Body of pancreas (tissue), 4 donors: ENCODE measurements around the gene RRP15. TPM values are rescaled to one million over a fixed set of nuclear protein-coding genes. Genes with fewer than 3 reads are reported as not detected.

Experiments
- ATAC-seq: fragments of 150-250 bp; one replicate; pipeline ENCODE4 v1.9.1; 2016
- DNase-seq, 4 donors: peaks; one replicate each; pipeline ENCODE4 v3.0.0-alpha.2; 2019
- H3K27ac ChIP-seq, 4 donors: fragments of 200-600 bp; sonication (generic); 1 replicate in 3 of 4; 2 replicates in 1 of 4; pipeline versions ENCODE4 v1.5.1 to v1.6.1; 2016 to 2019; ENCODE audit warnings: mild to moderate bottlenecking in 1 of 4, mixed read lengths in 1 of 4, moderate library complexity in 1 of 4
- H3K27me3 ChIP-seq, 2 donors: fragments of 200-600 bp; sonication (generic); one replicate each; pipeline ENCODE4 v1.6.0; 2016; ENCODE audit warnings: mild to moderate bottlenecking in 1 of 2
- H3K36me3 ChIP-seq, 2 donors: fragments of 200-600 bp; sonication (generic); replicated peaks in 1 of 2; 2 replicates each; pipeline ENCODE4 v1.5.1; 2016; ENCODE audit warnings: low read depth in 2 of 2; ENCODE audit not compliant: insufficient read depth in 1 of 2
- H3K4me1 ChIP-seq: fragments of 200-600 bp; sonication (generic); one replicate; pipeline ENCODE4 v1.6.0; 2016
- H3K4me3 ChIP-seq, 2 donors: fragments of 200-600 bp; sonication (generic); 1 replicate in 1 of 2; 2 replicates in 1 of 2; pipeline ENCODE4 v1.5.1; 2016 to 2019
- H3K9me3 ChIP-seq, 3 donors: fragments of 200-600 bp; sonication (generic); 1 replicate in 2 of 3; 2 replicates in 1 of 3; pipeline ENCODE4 v1.5.1; 2016
- POLR2A ChIP-seq, 3 donors: fragments of 450-650 bp; IDR thresholded peaks; one replicate each; pipeline ENCODE4 v1.6.1; 2016; ENCODE audit warnings: antibody characterized with exemption in 3 of 3, mild to moderate bottlenecking in 2 of 3
- WGBS, 2 donors: methylation state at CpG; one replicate each; pipeline ENCODE4 v1.1.5; 2017; 5-methylcytosine and 5-hydroxymethylcytosine counted together
- intact Hi-C: fragments of 100-400 bp; cut with DNase I; formaldehyde crosslinking; loops from one replicate; pipeline ENCODE4 v1.15.1; 2023
- total RNA-seq, 2 donors: library from RNA; depleted of rRNA; stranded (reverse); fragments of >200 nt; gene quantifications; one replicate each; pipeline ENCODE4 v1.1.0, GENCODE V29; 2016
- TF ChIP-seq, protein P1 (sequence below), 7 experiments: fragments of 450-650 bp in 4 of 7; fragments of 200-600 bp in 3 of 7; sonication (generic) in 3 of 7; IDR thresholded peaks; one replicate each; pipeline ENCODE4 v1.5.1; 2016 to 2019; ENCODE audit warnings: antibody characterized with exemption in 7 of 7

The RRP15 gene
- total RNA-seq, 2 donors from 2014 or later, result 2.6 to 7.9 TPM

DNA sequence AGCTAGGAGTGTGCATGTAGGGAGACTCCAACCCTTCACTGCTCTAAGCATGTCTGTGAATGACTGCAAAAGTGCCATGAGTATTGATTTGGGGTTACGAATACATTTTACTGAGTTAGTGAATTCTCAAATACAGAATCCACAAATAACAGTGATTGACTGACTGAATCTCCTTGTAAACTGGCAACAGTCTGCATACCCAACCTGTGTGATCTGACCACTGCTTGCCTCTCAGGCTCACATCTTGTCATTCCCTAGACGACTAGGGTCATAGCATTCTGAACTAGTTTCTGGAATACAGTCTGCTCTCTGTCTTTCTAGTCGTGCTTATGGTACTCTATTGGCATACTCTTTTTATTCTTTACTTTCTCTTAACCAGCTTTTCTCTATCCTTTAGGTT, 7.4 kb downstream of the RRP15 start:
- no peaks in the 10 kb centered on the region for H3K9me3 ChIP-seq
- 65 to 71% methylated on average over 3 of the region's 3 CpGs for WGBS, 2 donors

DNA sequence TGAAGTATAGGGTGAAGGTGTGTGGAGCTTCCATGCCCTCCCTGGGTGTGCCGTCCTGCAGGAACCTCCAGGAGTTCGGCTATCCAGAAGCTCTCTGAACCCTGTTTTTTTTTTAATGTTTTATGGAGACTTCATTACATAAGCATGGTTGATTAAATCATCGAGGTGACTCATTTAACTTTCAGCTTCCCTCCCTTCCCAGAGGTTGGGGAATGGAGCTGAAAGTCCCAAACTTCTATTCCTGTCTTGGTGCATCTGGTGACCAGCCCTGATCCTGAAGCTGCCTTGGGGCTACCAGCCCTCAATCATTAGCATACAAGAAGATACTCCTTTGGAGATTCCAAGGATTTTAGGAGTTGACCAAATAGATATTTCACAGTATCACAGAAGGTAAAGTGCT, 9.5 kb downstream of the RRP15 start:
- WGBS, 2 donors, result 85 to 92% methylated on average over 3 of the region's 3 CpGs
- no peaks in the 10 kb centered on the region for H3K9me3 ChIP-seq

More for the DNA sequence above, 7.4 kb downstream of the RRP15 start:
- TF ChIP-seq, protein P1, sequence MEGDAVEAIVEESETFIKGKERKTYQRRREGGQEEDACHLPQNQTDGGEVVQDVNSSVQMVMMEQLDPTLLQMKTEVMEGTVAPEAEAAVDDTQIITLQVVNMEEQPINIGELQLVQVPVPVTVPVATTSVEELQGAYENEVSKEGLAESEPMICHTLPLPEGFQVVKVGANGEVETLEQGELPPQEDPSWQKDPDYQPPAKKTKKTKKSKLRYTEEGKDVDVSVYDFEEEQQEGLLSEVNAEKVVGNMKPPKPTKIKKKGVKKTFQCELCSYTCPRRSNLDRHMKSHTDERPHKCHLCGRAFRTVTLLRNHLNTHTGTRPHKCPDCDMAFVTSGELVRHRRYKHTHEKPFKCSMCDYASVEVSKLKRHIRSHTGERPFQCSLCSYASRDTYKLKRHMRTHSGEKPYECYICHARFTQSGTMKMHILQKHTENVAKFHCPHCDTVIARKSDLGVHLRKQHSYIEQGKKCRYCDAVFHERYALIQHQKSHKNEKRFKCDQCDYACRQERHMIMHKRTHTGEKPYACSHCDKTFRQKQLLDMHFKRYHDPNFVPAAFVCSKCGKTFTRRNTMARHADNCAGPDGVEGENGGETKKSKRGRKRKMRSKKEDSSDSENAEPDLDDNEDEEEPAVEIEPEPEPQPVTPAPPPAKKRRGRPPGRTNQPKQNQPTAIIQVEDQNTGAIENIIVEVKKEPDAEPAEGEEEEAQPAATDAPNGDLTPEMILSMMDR (IDR thresholded peaks at IDR 0.05), result no peak
- TF ChIP-seq POLR2A (IDR thresholded peaks at IDR 0.05), result no peak
- intact Hi-C loops, result no loop called here
- no peaks in the 10 kb centered on the region for H3K36me3 ChIP-seq
- DNase-seq (no peak), ATAC-seq (no peak)
- H3K27ac ChIP-seq, result no peak overlapping the region
- no peaks in the 10 kb centered on the region for H3K27me3 ChIP-seq
- no peak overlapping the region for H3K4me3 ChIP-seq
- H3K4me1 ChIP-seq, result no peaks in the 10 kb centered on the region

DNA sequence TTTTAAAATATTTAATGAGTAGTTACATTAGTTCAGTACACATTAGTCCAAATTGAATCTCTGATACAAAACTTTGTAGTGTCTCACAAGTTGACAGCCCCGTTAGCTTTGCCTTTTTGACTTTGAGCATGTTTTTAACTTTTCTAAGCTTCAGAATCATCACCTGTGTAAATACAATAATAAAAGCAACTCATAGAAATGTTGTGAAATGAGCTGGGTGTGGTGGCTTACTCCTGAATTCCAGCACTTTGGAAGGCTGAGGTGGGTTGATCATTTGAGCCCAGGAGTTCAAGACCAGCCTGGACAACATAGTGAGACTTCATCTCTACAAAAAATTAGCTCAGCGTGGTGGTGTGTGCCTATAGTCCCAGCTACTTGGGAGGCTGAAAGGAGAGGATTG, 11.1 kb downstream of the RRP15 start:
- DNase-seq, result no peak
- Histone ChIP-seq H3K27ac (no peak overlapping the region), H3K4me1 (no peaks in the 10 kb centered on the region), H3K9me3 (no peaks in the 10 kb centered on the region), H3K36me3 (no peaks in the 10 kb centered on the region), H3K4me3 (no peak overlapping the region), H3K27me3 (no peaks in the 10 kb centered on the region)
- ATAC-seq, result no peak
- intact Hi-C loops, result no loop called here
- TF ChIP-seq, protein P1 (IDR thresholded peaks at IDR 0.05), result no peak
- TF ChIP-seq POLR2A (IDR thresholded peaks at IDR 0.05), result no peak
- 86 to 87% methylated on average over 2 of the region's 2 CpGs for WGBS, 2 donors

More for the DNA sequence above, 9.5 kb downstream of the RRP15 start:
- H3K27ac ChIP-seq, result no peak overlapping the region
- DNase-seq, result no peak
- no peak overlapping the region for H3K4me3 ChIP-seq
- no peak for ATAC-seq
- no peaks in the 10 kb centered on the region for H3K4me1 ChIP-seq
- H3K36me3 ChIP-seq, result no peaks in the 10 kb centered on the region
- intact Hi-C loops, result no loop called here
- H3K27me3 ChIP-seq, result no peaks in the 10 kb centered on the region
- no peak for TF ChIP-seq POLR2A (IDR thresholded peaks at IDR 0.05)
- TF ChIP-seq, protein P1 (IDR thresholded peaks at IDR 0.05), result no peak

GRCh38 chr1:218297461-218297860, 12.4 kb downstream of the RRP15 start:
- intact Hi-C loops, result no loop called here
- no peak overlapping the region for H3K4me3 ChIP-seq
- WGBS, 2 donors, result 6 to 28% methylated on average over 2 of the region's 2 CpGs
- no peak for ATAC-seq
- H3K36me3 ChIP-seq, result no peaks in the 10 kb centered on the region
- peaks cover 7% of the 10 kb centered on the region for H3K4me1 ChIP-seq
- no peak for DNase-seq
- H3K9me3 ChIP-seq, result no peaks in the 10 kb centered on the region
- H3K27me3 ChIP-seq, result no peaks in the 10 kb centered on the region
- TF ChIP-seq POLR2A (IDR thresholded peaks at IDR 0.05), result no peak
- TF ChIP-seq, protein P1 (IDR thresholded peaks at IDR 0.05), result no peak
- H3K27ac ChIP-seq, result no peak overlapping the region

- no peaks in the 10 kb centered on the region for H3K9me3 ChIP-seq
- intact Hi-C loops, result no loop called here
- 67 to 91% methylated on average over 1 of the region's 1 CpG for WGBS, 2 donors
- no peak for ATAC-seq
- no peak for DNase-seq
- H3K27ac ChIP-seq, result no peak overlapping the region
- TF ChIP-seq, protein P1 (IDR thresholded peaks at IDR 0.05), result no peak
- no peak for TF ChIP-seq POLR2A (IDR thresholded peaks at IDR 0.05)
- no peak overlapping the region for H3K4me3 ChIP-seq
- peaks cover 11% of the 10 kb centered on the region for H3K4me1 ChIP-seq
- H3K36me3 ChIP-seq, result no peaks in the 10 kb centered on the region
- no peaks in the 10 kb centered on the region for H3K27me3 ChIP-seq
Observed at GRCh38 chr1:218297867-218298266, 12.8 kb downstream of the RRP15 start.
